Choroid plexus epithelial cell (primary cell): Measurements from ENCODE around the gene UNC50.
A peak's percentile ranks its signal among the peaks of the same experiment; 100 is the strongest.

Experiments used
- DNase-seq: peaks from one replicate; pipeline ENCODE4 v3.0.0-alpha.2; 2010; ENCODE audit warnings: low read depth
- H3K4me3 ChIP-seq: 2 replicates; pipeline ENCODE4 v1.5.1; 2011; ENCODE audit warnings: low read depth, mild to moderate bottlenecking, control low read depth, low read length, moderate library complexity
- TF ChIP-seq, protein P1 (sequence below): conservative IDR thresholded peaks from 2 replicates; pipeline ENCODE4 v1.5.1; 2011; ENCODE audit warnings: low read depth, mild to moderate bottlenecking, control low read depth, inconsistent platforms, low read length, moderate library complexity

The UNC50 gene

DNA sequence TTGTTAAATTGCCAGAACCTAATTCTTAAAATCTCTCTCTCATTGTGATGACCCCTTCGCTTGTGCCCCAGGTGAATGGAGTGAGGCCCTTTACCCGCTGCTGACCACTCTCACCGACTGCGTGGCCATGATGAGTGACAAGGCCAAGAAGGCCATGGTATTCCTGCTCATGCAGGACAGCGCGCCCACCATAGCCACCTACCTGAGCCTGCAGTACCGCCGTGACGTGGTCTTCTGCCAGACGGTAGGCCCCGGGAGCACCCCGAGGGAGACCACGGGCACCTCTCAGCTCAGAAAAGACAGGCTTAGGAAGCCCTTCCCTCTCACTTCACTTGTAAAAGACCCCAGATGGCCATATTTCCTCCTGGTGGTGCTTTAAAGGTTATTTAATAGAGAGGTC lies 45.0 kb upstream of the UNC50 start:
- TF ChIP-seq, protein P1, sequence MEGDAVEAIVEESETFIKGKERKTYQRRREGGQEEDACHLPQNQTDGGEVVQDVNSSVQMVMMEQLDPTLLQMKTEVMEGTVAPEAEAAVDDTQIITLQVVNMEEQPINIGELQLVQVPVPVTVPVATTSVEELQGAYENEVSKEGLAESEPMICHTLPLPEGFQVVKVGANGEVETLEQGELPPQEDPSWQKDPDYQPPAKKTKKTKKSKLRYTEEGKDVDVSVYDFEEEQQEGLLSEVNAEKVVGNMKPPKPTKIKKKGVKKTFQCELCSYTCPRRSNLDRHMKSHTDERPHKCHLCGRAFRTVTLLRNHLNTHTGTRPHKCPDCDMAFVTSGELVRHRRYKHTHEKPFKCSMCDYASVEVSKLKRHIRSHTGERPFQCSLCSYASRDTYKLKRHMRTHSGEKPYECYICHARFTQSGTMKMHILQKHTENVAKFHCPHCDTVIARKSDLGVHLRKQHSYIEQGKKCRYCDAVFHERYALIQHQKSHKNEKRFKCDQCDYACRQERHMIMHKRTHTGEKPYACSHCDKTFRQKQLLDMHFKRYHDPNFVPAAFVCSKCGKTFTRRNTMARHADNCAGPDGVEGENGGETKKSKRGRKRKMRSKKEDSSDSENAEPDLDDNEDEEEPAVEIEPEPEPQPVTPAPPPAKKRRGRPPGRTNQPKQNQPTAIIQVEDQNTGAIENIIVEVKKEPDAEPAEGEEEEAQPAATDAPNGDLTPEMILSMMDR: no peak
- no peak for DNase-seq
- no peak overlapping the region for H3K4me3 ChIP-seq

DNA sequence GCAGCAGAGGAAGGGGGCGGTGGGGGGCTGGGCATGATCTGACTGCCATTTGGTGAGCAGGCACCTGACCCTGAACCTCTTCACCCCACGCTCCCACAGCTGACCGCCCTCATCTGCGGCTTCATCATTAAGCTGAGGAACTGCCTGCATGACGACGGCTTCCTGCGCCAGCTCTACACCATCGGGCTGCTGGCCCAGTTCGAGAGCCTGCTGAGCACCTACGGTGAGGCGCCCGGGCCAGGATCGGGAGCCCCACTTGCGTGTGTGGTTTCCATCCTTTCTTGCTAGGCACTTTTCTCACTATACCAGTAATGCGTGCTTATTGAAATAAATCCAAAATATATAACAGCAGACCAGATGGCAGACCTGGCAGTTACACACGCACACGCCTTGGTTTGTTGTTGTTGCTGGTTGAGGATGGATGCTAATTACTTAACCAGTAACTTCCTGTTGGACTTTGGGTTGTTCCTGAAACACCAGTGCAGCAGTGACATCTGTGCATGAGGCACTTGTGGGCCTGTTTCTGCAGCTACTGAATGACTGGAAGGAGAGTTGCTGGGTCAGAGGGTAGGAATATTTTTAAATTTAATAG lies 43.8 kb upstream of the UNC50 start:
- no peak overlapping the region for H3K4me3 ChIP-seq
- no peak for DNase-seq
- TF ChIP-seq, protein P1: no peak

DNA sequence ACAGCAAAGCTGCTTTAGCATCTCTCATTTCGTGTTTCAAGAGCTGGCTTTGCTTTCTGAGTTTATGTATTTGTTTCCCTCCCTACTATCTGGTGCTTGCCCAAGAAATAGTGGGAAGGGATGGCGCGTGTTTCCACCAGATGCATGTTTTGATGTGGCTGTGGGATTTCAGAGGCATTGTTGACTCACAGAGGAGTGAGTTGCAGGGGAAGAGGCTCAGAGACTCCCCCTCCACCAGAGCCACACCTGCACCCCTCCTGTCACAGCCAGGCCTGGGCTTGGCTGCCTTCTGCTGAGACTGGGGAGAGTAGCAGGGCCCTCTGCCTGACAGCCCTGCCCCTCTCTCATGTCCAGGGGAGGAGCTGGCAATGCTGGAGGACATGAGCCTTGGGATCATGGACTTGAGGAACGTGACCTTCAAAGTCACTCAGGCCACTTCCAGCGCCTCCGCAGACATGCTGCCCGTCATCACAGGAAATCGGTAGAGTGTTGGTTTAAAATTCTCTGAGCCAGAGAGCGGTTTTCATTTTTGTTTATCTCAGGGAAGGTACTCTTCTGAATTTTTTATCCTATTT lies 43.0 kb upstream of the UNC50 start:
- no peak for DNase-seq
- no peak overlapping the region for H3K4me3 ChIP-seq
- TF ChIP-seq, protein P1: no peak

DNA sequence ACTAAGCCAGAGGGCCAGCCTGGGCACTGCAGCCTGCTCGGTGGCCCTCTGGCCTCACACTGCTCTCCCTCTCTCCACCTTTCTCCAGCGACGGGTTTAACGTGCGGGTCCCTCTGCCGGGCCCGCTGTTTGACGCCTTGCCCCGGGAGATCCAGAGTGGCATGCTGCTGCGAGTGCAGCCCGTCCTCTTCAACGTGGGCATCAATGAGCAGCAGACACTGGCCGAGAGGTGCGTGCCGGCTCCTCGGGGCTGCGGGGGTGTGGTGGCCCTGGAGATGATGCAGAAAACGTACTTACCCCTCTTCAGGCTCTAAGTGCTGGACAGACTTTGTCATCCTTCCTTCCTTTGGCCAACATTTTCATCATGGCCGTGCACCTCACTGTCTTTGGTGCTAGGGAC lies 42.4 kb upstream of the UNC50 start:
- H3K4me3 ChIP-seq: no peak overlapping the region
- DNase-seq: no peak

DNA sequence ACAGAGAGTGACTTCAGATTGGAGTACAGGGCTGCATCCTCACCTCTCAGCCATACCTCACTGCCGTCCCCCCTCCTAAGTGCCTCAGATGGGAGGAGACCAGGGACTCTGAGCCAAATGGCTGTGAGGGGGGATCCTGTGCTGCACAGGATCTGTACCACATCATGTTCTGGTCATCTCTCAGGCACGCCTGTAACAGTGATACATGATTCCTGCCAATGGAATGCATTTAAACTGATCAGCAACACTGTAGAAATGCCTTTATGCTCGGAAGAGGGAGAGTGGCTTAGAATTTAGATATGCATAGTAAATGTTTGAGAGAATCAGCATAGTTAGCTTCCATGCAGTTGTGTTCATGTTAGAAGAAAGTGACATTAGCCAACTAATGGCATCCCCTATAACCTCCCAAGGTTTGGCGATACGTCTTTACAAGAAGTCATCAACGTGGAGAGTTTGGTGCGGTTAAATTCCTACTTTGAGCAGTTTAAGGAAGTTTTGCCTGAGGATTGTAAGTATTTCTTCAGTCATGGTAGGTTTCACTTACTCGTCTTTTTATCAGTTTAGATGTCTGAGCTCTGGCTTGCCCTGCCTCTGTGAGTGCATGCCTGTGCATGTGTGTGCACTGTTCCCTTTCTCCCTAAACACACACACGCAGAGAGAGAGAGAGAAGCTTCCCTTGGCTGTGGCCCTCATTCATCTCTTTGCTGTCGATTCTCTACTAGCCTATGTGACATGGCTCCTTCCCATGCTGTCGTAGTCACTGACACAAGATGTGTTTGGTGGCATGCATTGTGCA lies 40.0 kb upstream of the UNC50 start:
- peak; percentile 16 for DNase-seq
- H3K4me3 ChIP-seq: no peak overlapping the region
- TF ChIP-seq, protein P1: no peak

More for the DNA sequence above, 42.4 kb upstream of the UNC50 start:
- TF ChIP-seq, protein P1: no peak

DNA sequence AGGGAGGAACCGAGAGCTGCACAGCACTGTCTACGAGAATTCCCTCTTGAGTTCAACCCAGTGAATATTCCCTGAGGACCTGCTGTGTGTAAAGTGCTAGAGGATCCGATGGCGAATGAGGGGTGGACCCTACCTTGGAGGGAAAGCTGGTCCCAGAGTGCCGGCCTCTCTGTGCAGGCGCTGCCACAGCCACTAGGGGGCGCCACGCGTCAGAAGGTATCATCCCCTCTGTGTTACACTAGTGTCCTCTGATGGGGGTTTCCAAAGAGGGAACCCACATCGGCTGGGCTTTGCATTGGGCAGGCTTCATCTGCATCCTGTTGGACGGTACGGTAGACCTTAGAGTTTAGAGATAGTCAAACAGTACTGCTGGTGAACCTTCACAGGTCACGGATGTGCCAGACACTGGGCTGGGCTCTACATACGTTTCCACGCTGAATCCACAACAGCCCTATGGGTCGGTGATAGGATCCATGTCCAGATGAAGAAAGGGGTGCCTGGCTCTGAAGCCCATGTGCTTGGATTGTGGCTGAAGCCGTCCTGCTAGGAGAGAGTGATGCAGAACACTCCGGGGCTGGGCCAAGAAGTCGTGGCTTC lies 39.1 kb upstream of the UNC50 start:
- peak; percentile 22 for DNase-seq
- TF ChIP-seq, protein P1: peak; percentile 85
- H3K4me3 ChIP-seq: no peak overlapping the region
